DMS 273 treated with DMSO at 0.1 percent for 48 hours (cell line): ENCODE data around the gene REG1B.

Experiments used
- DNase-seq: peaks from one replicate; lab custom pipeline; 2025; lab: John Stamatoyannopoulos, UW

The REG1B gene, protein sequence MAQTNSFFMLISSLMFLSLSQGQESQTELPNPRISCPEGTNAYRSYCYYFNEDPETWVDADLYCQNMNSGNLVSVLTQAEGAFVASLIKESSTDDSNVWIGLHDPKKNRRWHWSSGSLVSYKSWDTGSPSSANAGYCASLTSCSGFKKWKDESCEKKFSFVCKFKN

DNA sequence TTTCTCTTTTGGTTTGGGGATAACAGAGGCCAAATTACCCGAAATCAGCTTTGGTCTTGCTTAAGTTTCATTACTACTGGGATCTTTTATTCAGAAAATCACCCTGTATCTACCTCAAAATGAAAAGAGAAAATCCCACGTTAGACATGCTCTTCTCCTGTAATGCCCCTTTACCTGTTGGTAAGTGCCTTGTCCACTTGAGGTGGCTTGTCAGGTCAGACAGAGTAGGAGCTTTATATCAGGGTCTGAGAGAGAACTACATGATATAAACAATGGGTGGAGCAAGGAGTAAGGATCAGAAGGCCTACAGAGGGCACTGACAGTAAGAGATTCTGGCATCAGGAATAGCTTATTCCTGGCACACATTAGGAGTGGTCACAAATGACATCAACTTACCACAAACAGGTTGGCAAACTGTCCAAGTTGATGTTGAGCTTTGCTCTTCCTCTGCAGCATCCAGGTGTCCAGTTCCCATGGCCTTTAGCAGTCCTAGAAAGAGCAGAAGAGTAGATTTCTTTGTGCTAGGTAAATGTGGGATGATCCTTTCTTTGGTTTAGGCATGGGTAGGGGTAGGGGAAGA lies at the start of gene REG1B:
REG1B (minus strand) TSS at position 209 of the 580 bp plus-strand sequence. CDS start 381 bp downstream, outside the sequence.
- no peak for DNase-seq

DNA sequence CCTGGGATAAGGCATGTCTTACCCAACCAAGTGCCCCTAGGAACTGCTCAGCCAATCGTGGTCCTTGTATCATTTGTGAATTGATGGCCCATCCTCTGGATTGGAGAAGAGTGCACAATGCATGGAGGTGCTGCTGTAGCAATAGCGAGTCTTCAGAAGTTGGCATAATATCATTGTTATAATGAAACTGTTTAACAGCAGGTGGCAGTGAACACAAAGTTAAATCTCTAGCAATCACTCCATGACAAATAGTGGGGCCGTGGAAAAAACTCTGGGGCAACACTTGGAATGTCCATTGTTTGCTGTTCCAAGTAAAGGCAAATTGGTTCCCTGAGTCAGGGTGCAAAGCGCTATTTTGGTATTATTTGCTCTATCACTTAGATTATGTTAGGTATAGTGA lies 43.9 kb upstream of the REG1B start:
- DNase-seq: no peak

DNA sequence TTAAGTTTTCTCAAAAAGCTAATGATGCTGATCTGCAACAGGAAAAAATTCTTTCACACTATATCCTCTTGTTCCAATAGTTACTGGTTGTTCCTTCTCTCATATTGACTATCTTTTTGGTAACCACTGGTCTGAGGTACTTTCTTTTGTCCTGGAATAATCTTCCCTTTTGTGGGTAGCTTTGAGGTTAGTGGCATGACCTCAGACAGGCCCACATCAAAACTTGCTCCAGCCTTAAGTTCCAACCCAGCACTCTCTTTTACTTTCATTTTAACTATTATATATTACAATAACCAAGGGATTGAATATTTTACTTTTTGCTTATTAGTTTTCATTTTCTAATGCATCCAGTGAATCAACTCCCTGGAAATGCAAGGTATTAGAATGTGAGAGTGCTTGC lies 42.0 kb upstream of the REG1B start:
- DNase-seq: no peak

DNA sequence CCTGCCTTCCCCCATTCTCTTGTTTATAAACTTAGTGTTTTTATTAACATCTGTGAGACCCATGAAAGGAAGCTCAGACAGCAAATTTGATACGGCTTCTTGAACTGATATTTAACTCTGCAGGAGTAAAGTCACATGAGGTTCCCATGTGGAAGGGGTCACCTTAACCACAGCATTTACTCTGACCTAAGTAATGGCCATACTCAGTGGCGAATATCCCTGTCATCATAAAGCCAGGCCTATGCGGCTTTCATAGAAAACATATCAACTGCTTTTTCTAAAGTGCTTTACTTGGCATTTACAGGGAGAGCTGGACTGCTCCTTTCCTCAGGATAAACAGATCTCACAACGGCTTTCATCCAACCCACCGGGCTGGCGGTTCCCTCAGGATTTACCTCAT lies 41.5 kb upstream of the REG1B start:
- DNase-seq: no peak

DNA sequence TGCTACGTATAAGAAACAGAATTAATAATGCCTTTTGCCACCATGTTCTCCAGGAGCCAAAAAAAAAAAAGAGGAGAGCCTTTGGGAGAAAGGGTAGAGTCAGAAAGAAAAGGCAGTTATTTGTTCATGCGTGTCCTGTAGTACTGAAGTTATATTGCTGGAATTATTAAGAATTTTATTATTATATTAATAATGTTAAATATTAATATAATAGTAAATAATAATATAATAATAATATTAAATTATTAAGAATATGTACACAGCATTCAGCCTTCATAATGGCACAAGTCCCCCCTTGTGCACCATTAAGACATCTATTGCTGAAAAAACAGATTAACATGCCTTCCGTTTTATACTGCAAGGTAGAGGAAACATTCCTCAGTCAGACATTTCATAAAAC lies 40.6 kb upstream of the REG1B start:
- DNase-seq: no peak

DNA sequence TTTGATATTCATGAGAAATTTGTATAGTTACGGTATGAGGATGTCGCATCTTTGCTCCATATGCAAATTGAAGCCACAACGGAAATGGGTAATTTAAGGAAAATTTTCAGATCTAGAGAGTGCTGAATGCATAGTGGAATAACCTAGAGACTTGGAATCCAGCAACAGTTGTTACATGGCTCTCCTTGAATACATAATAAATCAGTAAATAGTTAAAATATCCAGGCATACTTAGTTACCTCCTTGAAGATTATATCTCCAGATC lies 37.9 kb upstream of the REG1B start:
- DNase-seq: no peak

DNA sequence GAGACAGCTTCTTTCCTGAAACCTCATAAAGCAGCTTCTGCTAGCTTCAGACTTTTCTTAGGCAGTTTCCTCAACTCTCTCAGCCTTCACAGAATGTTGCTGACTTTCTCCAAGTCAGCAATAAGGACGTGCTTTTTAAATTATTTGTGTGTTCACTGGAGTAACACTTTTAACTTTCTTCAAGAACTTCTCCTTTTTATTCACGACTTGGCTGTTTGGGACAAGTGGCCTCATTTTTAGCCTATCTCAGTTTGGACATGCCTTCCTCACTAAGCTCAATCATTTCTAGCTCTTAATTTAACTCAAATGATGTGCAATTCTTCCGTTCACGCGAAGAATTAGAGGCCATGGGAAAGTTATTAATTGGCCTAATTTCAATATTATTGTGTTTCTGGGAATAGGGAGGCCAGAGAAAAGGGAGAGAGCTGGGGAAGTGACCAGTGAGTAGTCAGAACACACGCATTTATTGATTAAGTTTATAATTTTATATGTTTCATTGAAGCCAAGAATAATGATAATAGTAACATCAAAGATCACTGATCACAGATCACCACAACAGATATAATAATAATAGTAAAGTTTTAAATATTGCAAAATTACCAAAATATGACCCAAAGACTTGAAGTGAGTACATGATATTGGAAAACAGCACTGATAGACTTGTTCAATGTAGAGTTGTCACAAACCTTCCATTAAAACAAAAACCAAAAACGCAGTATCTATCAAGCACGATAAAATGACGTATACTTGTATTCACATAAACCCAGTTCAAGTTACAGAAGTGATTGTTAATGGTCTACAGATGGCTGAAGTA lies 37.3 kb upstream of the REG1B start:
- DNase-seq: no peak

DNA sequence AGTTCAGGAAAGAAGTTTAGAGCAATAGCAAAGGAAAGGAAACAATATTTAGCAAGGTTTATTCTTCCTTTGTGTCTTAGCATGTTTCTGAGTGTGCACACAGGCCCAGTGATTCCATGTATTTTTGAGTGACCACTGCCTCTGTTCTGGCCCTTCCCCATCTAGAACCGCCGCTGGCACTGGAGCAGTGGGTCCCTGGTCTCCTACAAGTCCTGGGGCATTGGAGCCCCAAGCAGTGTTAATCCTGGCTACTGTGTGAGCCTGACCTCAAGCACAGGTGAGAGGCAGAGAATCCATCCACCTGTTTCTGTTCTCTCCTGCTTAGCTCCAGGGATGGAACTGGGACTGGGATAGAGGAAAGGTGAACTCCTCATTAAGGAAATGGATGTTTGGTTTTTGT lies 34.9 kb upstream of the REG1B start:
- DNase-seq: no peak

DNA sequence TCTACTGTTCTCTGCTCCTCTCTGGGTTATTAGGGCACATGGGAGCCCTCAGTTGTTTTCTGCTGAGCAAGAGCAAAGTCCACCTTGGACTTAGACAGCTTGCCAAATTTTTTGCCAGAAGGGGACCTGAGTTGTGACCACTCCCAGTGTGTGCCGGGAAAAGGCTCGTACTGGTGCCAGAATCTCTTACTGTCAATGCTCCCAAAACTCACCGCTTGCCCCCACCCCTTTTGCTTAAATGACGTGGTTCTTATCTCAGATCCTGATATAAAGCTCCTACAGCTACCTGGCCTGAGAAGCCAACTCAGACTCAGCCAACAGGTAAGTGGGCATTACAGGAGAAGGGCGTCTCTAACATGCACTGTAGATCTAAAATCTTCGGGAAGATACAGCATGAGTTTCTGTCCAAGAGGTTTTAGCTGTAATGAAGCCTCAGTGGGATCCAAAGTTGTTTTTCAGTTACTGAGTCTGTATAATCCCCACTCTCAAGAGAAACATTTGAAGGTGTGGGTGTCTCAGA lies 32.5 kb upstream of the REG1B start, which contains the start of gene REG1A:
REG1A (plus strand) TSS at position 295 of the 520 bp plus-strand sequence. CDS start 374 bp downstream, outside the sequence.
- DNase-seq: no peak

DNA sequence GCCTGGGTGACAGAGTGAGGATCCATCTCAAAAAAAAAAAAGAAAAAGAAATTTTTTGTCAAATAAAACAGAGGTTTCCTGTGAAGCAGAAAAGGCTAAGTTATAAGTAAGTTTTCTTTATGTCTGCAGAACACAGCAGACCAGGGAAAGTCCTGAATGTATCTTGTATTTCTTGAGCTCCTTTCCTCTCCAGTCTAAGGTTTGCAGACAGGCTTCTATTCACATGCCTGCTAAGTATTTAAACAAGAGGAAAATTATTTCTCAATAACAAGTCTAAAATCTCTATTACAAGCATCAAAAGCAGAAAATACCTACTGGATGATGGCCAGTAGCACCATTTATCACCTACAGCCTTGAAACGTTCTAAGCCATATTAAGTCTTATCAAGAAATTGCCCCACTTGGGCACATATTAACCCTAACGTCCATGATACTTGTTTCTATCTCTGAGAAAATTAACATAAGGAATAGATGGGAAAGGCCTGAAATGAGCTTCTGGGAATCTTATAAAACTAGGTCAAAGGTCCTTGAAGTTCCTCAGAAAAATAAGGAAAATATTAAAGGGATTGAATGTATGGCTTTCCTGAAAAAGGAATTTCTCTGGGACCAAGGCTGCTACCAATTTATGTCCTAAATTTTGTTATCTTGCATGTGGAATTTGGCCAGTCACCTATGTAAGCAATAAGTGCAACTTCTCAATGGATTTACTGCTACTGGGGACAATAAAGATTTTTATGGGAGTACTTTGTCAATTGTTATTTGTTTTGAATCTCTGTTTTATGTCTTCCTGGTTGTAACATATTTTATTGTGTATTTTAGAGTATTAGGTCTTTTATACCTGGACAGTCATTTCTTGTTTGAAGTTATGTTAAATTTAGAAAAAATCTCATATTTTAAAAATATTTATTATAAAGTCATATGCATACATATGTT lies 29.5 kb upstream of the REG1B start:
- no peak for DNase-seq

DNA sequence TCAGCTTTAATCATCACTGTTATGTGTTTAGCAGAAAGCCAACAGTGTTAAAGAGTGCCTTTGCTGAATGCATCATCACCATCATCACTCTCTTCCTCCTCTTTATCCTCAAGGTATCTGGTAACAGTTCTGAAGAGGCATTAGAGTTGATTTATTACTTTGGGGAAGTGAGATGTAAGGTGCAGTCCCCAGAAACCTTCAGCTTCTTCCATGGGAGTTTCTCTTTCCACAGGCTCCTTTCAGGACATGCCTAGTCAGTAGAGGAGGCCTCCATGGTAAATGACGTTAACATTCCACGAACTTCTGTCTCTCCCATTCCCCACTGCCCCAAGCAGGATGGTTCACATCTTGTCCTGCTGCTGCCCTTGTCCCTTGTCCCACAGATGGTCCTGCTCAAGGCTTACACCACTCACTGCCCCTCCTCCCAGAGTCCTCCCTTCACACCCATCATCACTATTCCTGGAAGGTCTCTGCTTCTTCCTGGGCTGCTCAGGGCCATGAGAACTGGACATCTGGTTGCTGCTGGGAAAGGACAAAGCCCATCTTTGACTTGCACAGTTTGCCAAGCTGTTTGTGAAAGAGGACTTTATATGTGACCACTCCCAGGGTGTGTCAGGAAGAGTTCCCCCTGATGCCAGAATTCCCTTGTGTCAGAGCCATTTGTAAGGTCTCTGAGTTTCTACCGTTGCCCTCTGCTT lies 27.2 kb upstream of the REG1B start:
- no peak for DNase-seq

DNA sequence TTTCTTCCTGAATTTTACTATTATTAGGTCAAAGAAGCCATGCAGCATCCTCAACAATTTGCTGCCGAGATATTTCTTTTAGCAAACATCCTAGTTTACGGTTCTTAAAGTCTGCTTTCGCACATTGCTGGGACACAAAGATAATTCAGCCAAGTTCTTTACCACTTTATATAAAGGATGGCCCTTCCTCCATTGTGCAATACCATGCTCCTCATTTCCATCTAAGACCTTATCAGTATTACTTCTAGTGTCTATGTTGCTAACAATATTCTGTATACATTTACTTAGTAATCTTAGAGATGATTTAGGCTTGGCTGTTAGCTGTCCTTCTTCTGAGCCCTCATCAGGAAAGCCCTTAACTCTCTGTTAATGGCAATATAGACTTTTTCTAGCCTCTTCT lies 24.5 kb upstream of the REG1B start:
- DNase-seq: no peak

DNA sequence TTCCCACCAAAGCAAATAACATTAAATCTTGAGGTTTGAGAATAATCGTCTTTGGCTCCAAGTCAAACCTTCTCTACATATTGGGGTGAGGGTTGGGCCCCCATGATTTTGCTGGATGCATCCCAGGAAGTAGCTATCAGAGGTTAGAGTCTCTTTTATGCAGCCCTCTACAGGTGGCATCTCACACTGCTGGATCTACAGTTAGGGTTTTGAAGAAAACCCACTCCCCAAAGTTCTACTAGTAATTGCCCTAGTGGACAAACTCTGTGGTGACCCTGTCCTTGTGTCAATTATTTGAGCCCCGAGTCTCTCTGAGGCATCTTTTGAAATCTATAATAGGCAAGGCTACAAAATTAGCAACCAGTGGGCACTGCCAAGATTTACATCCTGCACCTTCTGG lies 17.5 kb upstream of the REG1B start:
- DNase-seq: no peak

DNA sequence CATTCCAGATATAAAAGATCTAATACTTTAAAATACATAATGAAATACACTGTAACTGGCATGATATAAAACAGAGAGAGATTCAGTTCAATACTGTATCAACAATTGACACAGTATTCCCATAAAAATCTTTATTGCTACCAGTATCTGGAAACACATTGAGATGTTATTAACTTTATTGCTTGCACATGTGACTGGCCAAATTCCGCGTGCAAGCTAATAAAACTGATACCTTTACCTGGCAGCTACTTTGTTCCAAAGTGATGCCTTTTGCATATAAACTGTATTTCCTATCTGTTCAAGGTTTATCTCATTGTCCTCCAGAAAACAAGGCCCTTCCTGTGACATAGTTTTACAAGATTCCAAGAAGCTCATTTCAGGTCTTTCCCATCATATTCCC lies 15.4 kb upstream of the REG1B start:
- DNase-seq: no peak

DNA sequence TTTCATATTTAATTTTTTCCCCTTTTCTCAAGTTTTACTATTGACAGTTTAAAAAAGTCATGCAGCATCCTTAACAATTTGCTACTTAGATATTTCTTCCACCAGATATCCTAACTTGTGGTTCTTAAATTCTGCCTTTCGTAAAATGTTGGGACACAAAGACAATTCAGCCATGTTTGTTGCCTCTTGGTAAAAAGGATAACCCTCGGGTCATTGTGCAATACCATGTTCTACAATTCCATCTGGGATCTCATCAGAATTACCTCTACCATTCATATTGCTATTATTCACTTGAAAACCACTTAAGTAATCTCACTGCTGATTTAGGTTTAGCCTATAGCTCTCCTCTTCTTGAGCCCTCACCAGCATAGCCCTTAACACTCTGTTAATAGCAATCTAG lies 13.2 kb upstream of the REG1B start:
- no peak for DNase-seq

DNA sequence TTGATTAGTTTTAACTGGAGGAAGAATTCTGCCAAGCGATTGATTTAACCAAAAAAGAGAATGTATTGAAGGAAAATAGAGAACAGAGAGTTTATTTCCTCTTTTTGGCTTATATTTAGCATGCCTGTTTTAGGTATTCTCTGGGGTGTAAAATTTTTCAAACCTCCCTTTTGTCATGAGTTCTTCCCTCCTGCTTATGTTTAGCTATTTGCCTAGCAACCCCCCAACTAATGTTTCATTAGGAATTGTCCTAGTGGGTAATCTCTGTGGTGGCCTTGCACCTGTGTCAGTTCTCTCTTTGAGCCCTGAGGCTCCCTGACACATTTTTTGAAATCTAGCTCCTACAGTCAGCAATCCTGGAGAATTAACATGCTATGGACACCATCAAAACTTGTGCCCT lies 12.5 kb upstream of the REG1B start:
- no peak for DNase-seq

DNA sequence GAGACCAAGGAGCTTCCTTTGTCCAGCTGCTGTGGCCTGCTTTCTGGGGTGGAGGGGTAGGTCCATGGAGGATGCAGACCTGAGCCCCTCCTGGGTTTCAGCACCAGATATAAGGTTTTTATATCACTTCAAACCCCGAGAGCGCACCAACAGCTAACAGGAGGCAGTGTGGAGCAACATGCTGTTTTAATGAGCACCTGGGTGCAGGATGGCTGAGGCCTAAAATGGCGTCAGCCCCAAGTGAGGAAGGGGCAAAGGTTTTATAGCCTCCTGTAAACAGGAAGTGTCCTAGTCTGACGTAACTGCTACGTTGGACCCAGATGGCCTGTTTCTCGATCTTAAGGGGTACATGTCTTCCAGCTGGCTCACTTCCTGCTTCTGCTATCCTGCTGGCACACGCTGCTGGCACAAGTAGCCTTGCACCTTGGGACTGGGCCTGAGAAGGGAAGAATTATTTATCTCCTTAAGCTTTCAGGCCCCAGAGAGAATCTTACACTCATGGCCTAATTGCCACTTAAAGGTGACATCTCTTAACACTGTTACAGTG lies 11.4 kb upstream of the REG1B start:
- no peak for DNase-seq

DNA sequence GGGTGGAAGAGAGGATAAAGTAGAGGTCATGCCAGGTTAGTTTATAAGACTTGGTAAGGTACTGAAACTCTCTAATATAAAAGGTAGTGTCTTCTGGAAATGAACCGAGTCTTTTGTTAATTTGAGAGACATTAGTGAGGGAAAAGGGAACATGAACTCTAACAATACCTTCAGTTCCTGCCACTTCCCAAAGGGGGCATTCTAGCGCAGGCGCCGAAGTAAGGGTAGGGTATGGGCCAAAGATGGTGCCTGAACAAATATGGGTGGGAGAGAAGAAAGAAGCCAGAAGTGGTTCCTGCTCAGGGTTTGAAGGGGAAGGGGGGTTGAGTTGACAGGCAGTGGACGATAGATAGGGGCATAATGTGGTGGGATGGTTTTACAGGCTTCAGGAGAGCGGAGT lies 10.1 kb upstream of the REG1B start:
- DNase-seq: no peak

DNA sequence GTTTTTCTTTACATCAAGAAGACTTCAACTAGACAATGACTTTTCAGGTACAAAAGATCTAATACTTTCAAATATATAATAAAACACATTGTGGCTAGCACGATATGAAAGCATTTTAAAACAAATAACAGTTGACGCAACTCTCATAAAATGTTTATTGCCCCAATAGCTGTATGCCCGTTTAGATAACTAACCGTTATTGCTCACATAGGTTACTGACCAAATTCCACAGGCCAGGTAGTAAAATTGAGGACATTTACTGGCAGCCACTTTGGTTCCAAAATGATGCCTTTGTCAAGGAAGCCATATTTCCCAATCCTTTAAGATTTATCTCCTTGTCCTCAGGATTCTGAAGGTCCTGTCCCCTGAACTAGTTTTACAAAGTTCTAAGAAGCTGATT lies 2.9 kb upstream of the REG1B start:
- DNase-seq: no peak

DNA sequence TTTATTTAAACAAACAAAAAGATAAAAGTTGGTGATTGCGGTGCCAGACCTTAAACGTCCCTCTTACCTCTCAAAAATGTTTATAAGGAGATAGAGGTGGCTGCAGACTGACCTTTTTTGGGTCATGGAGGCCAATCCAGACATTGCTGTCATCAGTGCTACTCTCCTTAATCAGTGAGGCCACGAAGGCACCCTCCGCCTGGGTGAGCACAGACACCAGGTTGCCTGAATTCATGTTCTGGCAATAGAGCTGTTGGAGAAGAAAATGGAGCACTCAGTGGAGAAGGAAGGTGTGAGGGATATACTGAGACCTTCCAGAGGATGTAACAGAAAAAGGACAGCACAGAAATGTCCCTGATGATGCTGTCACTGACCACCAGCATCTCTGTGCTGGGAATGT lies 1.5 kb downstream of the REG1B start:
- no peak for DNase-seq

DNA sequence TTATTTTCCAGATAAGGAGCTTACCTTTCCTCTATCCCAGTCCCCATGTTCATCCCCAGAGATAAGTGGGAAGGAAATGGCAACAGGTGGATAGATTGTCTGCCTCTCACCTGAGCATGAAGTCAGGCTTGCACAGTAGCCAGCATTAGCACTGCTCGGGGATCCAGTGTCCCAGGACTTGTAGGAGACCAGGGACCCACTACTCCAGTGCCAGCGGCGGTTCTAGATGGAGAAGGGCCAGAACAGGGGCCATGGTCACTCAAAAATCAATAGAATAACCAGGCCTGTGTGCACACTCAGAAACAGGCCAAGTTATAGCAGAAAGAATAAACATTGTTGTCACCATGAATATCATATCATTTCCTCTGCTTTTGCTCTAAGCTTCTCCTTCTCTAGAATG lies 2.4 kb downstream of the REG1B start:
- no peak for DNase-seq
